ENCODE results near the gene ANXA11.

DNA sequence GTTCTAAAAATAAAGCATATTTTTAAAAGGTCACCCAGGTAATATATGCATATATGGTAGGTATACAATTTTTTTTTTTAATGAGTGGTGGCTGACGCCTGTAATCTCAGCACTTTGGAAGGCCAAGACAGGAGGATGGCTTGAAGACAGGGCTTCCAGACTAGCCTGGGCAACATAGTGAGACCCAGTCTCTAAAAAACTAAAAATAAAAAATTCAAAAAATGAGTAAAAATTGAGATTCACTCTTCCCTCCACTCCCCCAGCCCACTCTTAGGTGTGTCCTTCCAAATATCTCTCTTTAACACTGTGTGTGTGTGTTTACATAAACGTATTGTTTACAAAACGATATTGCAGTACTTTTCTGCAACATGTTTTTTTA lies 929 bp upstream of the ANXA11 start:
- TF ChIP-seq, protein P1, sequence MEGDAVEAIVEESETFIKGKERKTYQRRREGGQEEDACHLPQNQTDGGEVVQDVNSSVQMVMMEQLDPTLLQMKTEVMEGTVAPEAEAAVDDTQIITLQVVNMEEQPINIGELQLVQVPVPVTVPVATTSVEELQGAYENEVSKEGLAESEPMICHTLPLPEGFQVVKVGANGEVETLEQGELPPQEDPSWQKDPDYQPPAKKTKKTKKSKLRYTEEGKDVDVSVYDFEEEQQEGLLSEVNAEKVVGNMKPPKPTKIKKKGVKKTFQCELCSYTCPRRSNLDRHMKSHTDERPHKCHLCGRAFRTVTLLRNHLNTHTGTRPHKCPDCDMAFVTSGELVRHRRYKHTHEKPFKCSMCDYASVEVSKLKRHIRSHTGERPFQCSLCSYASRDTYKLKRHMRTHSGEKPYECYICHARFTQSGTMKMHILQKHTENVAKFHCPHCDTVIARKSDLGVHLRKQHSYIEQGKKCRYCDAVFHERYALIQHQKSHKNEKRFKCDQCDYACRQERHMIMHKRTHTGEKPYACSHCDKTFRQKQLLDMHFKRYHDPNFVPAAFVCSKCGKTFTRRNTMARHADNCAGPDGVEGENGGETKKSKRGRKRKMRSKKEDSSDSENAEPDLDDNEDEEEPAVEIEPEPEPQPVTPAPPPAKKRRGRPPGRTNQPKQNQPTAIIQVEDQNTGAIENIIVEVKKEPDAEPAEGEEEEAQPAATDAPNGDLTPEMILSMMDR (IDR thresholded peaks at IDR 0.05): no peak
- TF ChIP-seq POLR2AphosphoS5 (IDR thresholded peaks at IDR 0.05): no peak
- TF ChIP-seq POLR2A (IDR thresholded peaks at IDR 0.05): no peak
